ENCODE results near the gene NAA25. TPM values are rescaled to one million over a fixed set of nuclear protein-coding genes. Genes with fewer than 3 reads are reported as not detected.

Gene NAA25
- total and polyA plus RNA-seq, 9 of the 15 experiments (the other 6 are each of a cell fraction or from before 2014, with no cell fraction given), result 26.6 to 59.6 (median 48.9) TPM

DNA sequence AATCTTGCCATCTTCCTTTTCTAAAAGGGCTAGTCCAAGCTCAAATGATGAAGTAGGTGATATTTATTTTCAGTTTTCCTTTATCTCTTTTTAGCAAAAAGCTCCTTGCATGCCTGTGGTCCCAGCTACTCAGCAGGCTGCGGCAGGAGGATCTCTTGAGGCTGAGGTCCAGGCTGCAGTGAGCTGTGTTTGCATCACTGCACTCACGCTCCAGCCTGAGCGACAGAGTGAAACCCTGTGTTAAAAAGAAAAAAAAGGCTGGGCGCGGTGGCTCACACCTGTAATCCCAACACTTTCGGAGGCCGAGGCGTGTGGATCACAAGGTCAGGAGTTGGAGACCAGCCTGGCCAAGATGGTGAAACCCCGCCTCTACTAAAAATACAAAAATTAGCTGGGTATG is 100.6 kb downstream of the NAA25 start (continued):
- no peak for TF ChIP-seq ZNF12 (CRISPR knock-in tag; IDR thresholded peaks at IDR 0.05)
- TF ChIP-seq, protein P1, sequence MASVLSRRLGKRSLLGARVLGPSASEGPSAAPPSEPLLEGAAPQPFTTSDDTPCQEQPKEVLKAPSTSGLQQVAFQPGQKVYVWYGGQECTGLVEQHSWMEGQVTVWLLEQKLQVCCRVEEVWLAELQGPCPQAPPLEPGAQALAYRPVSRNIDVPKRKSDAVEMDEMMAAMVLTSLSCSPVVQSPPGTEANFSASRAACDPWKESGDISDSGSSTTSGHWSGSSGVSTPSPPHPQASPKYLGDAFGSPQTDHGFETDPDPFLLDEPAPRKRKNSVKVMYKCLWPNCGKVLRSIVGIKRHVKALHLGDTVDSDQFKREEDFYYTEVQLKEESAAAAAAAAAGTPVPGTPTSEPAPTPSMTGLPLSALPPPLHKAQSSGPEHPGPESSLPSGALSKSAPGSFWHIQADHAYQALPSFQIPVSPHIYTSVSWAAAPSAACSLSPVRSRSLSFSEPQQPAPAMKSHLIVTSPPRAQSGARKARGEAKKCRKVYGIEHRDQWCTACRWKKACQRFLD (CRISPR knock-in tag; IDR thresholded peaks at IDR 0.05), result no peak
- no peak for TF ChIP-seq ZNF354B (CRISPR knock-in tag; IDR thresholded peaks at IDR 0.05)
- TF ChIP-seq ZNF668 (CRISPR knock-in tag; IDR thresholded peaks at IDR 0.05), result no peak
- TF ChIP-seq SIN3A (IDR thresholded peaks at IDR 0.05; ENCODE audit: borderline replicate concordance in 2 of 2, control insufficient read depth in 1 of 2, low read depth in 2 of 2, low read length in 2 of 2), result no peak
- TF ChIP-seq, protein P2, sequence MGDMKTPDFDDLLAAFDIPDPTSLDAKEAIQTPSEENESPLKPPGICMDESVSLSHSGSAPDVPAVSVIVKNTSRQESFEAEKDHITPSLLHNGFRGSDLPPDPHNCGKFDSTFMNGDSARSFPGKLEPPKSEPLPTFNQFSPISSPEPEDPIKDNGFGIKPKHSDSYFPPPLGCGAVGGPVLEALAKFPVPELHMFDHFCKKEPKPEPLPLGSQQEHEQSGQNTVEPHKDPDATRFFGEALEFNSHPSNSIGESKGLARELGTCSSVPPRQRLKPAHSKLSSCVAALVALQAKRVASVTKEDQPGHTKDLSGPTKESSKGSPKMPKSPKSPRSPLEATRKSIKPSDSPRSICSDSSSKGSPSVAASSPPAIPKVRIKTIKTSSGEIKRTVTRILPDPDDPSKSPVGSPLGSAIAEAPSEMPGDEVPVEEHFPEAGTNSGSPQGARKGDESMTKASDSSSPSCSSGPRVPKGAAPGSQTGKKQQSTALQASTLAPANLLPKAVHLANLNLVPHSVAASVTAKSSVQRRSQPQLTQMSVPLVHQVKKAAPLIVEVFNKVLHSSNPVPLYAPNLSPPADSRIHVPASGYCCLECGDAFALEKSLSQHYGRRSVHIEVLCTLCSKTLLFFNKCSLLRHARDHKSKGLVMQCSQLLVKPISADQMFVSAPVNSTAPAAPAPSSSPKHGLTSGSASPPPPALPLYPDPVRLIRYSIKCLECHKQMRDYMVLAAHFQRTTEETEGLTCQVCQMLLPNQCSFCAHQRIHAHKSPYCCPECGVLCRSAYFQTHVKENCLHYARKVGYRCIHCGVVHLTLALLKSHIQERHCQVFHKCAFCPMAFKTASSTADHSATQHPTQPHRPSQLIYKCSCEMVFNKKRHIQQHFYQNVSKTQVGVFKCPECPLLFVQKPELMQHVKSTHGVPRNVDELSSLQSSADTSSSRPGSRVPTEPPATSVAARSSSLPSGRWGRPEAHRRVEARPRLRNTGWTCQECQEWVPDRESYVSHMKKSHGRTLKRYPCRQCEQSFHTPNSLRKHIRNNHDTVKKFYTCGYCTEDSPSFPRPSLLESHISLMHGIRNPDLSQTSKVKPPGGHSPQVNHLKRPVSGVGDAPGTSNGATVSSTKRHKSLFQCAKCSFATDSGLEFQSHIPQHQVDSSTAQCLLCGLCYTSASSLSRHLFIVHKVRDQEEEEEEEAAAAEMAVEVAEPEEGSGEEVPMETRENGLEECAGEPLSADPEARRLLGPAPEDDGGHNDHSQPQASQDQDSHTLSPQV (IDR thresholded peaks at IDR 0.05), result no peak
- no peak for TF ChIP-seq TAL1 (IDR thresholded peaks at IDR 0.05)
- TF ChIP-seq NR3C1 (CRISPR knock-in tag; IDR thresholded peaks at IDR 0.05), result no peak
- no peak for TF ChIP-seq NEUROD1 (IDR thresholded peaks at IDR 0.05; ENCODE audit: borderline replicate concordance, low read depth, low read length, partially characterized antibody)
- TF ChIP-seq, protein P3, sequence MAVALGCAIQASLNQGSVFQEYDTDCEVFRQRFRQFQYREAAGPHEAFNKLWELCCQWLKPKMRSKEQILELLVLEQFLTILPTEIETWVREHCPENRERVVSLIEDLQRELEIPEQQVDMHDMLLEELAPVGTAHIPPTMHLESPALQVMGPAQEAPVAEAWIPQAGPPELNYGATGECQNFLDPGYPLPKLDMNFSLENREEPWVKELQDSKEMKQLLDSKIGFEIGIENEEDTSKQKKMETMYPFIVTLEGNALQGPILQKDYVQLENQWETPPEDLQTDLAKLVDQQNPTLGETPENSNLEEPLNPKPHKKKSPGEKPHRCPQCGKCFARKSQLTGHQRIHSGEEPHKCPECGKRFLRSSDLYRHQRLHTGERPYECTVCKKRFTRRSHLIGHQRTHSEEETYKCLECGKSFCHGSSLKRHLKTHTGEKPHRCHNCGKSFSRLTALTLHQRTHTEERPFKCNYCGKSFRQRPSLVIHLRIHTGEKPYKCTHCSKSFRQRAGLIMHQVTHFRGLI (CRISPR knock-in tag; IDR thresholded peaks at IDR 0.05), result no peak
- no peak for TF ChIP-seq FOSL1 (tag; conservative IDR thresholded peaks at IDR 0.05)
- TF ChIP-seq MXI1 (IDR thresholded peaks at IDR 0.05; ENCODE audit: low read depth, low read length), result no peak
- TF ChIP-seq ZNF316 (IDR thresholded peaks at IDR 0.05), result no peak
- no peak for TF ChIP-seq ZNF217 (CRISPR knock-in tag; IDR thresholded peaks at IDR 0.05)
- TF ChIP-seq DACH1 (IDR thresholded peaks at IDR 0.05; ENCODE audit: partially characterized antibody), result no peak
- no peak for TF ChIP-seq GTF2A2 (tag; IDR thresholded peaks at IDR 0.05)
- TF ChIP-seq, protein P4, sequence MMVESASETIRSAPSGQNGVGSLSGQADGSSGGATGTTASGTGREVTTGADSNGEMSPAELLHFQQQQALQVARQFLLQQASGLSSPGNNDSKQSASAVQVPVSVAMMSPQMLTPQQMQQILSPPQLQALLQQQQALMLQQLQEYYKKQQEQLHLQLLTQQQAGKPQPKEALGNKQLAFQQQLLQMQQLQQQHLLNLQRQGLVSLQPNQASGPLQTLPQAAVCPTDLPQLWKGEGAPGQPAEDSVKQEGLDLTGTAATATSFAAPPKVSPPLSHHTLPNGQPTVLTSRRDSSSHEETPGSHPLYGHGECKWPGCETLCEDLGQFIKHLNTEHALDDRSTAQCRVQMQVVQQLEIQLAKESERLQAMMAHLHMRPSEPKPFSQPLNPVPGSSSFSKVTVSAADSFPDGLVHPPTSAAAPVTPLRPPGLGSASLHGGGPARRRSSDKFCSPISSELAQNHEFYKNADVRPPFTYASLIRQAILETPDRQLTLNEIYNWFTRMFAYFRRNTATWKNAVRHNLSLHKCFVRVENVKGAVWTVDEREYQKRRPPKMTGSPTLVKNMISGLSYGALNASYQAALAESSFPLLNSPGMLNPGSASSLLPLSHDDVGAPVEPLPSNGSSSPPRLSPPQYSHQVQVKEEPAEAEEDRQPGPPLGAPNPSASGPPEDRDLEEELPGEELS (CRISPR knock-in tag; IDR thresholded peaks at IDR 0.05; ENCODE audit: borderline replicate concordance), result no peak
- no peak for TF ChIP-seq SMAD2 (IDR thresholded peaks at IDR 0.05; ENCODE audit: low read depth, low read length)
- no peak for TF ChIP-seq MYBL2 (IDR thresholded peaks at IDR 0.05; ENCODE audit: low read depth)
- TF ChIP-seq MYBL2 (CRISPR knock-in tag; IDR thresholded peaks at IDR 0.05; ENCODE audit: borderline replicate concordance), result no peak
- no peak for TF ChIP-seq ZNF184 (CRISPR knock-in tag; IDR thresholded peaks at IDR 0.05)
- TF ChIP-seq MTA2 (IDR thresholded peaks at IDR 0.05; ENCODE audit: low read depth), result no peak
